A673 (cell line): ENCODE results near the gene LSM14A. TPM values are rescaled to one million over a fixed set of nuclear protein-coding genes. Genes with fewer than 3 reads are reported as not detected.

Experiments used
- BruUV-seq: library from RNA; stranded (reverse); fragments of 400-500 nt; replicated peaks from 2 replicates; lab custom pipeline; 2021; lab: Mats Ljungman, UMichigan
- CTCF ChIA-PET: fragments of 300-600 bp; sonication (Branson Sonifier 250); formaldehyde crosslinking; loops from one replicate; lab custom pipeline; 2022; ENCODE audit warnings: antibody characterized with exemption; lab: Charles Lee
- POLR2A ChIA-PET: fragments of 300-600 bp; sonication (Branson Sonifier 250); formaldehyde crosslinking; loops from one replicate; lab custom pipeline; 2022; ENCODE audit warnings: antibody characterized with exemption; ENCODE audit not compliant: low non-redundant PET; lab: Charles Lee
- DNase-seq: peaks from one replicate; pipeline ENCODE4 v3.0.0-alpha.2; 2015; ENCODE audit warnings: low spot score
- H3K27ac ChIP-seq: fragments of 200-600 bp; sonication (generic); 2 replicates; pipeline ENCODE4 v1.5.1; 2016; ENCODE audit warnings: mixed run types, low read depth, mild to moderate bottlenecking, mixed read lengths, antibody characterized with exemption, low read length; ENCODE audit not compliant: poor library complexity, severe bottlenecking
- H3K27me3 ChIP-seq: fragments of 200-600 bp; sonication (generic); replicated peaks from 2 replicates; pipeline ENCODE4 v1.6.1; 2017; ENCODE audit warnings: mixed run types, low read depth, mild to moderate bottlenecking, mixed read lengths, antibody characterized with exemption, low read length; ENCODE audit not compliant: insufficient read depth, poor library complexity
- H3K36me3 ChIP-seq: fragments of 200-600 bp; sonication (generic); 2 replicates; pipeline ENCODE4 v1.6.1; 2016; ENCODE audit warnings: mixed run types, mild to moderate bottlenecking, mixed read lengths, antibody characterized with exemption, low read length; ENCODE audit not compliant: insufficient read depth, poor library complexity, severe bottlenecking
- H3K4me1 ChIP-seq: fragments of 200-600 bp; sonication (generic); 2 replicates; pipeline ENCODE4 v1.6.1; 2017; ENCODE audit warnings: mixed run types, mild to moderate bottlenecking, mixed read lengths, antibody characterized with exemption, low read length; ENCODE audit not compliant: insufficient read depth, poor library complexity, severe bottlenecking
- H3K4me3 ChIP-seq: fragments of 200-600 bp; sonication (generic); 2 replicates; pipeline ENCODE4 v1.5.1; 2016; ENCODE audit warnings: low read depth, mixed run types, mild to moderate bottlenecking, mixed read lengths, low read length; ENCODE audit not compliant: poor library complexity, severe bottlenecking
- H3K9me3 ChIP-seq: fragments of 200-600 bp; sonication (generic); 2 replicates; pipeline ENCODE4 v1.6.1; 2016; ENCODE audit warnings: mixed run types, low read depth, mild to moderate bottlenecking, mixed read lengths, antibody characterized with exemption, low read length; ENCODE audit not compliant: poor library complexity, severe bottlenecking
- CTCF ChIP-seq: fragments of 300-800, 200-600 bp; sonication (generic); conservative IDR thresholded peaks from 2 replicates; pipeline ENCODE4 v1.5.1; 2017; ENCODE audit warnings: low read depth, mild to moderate bottlenecking, antibody characterized with exemption, low read length, moderate library complexity, mixed read lengths
- EZH2 ChIP-seq: fragments of 200-600 bp; sonication (generic); IDR thresholded peaks from 2 replicates; pipeline ENCODE4 v1.6.1; 2017; ENCODE audit warnings: borderline replicate concordance, low read depth, mild to moderate bottlenecking, mixed read lengths, antibody characterized with exemption, low read length; ENCODE audit not compliant: poor library complexity, severe bottlenecking
- intact Hi-C: fragments of 100-400 bp; cut with micrococcal nuclease; formaldehyde crosslinking; loops from one replicate; pipeline ENCODE4 v1.10.0; 2022; ENCODE audit not compliant: unreplicated experiment
- total RNA-seq: library from RNA; stranded (reverse); gene quantifications from 2 replicates; pipeline ENCODE4 v1.2.3, GENCODE V29; 2021

The LSM14A gene
- total RNA-seq, 1 experiment from 2014 or later = 137 TPM

GRCh38 chr19:34254698-34255432, 82.6 kb downstream of the LSM14A start:
- Histone ChIP-seq H3K4me3 (peak overlapping the region; percentile 93), H3K9me3 (no peaks in the 10 kb centered on the region), H3K36me3 (no peaks in the 10 kb centered on the region), H3K27ac (peak overlapping the region; percentile 84), H3K4me1 (peaks cover 20% of the 10 kb centered on the region), H3K27me3 (no peaks in the 10 kb centered on the region)
- ChIA-PET CTCF (no interaction called here), POLR2A (no interaction called here)
- no TSS peak for BruUV-seq
- intact Hi-C loops = loop anchor here (5.0 kb wide), 1 partner anchor 82 kb away; no protein-coding TSS in a partner anchor
- DNase-seq = peak; percentile 55
- TF ChIP-seq EZH2 (no peak), CTCF (no peak)

- Histone ChIP-seq H3K4me1 (peaks cover 23% of the 10 kb centered on the region), H3K9me3 (no peaks in the 10 kb centered on the region), H3K27ac (peak overlapping the region; percentile 84), H3K36me3 (no peaks in the 10 kb centered on the region), H3K4me3 (peak overlapping the region; percentile 93), H3K27me3 (no peaks in the 10 kb centered on the region)
- no peak for TF ChIP-seq EZH2
- TF ChIP-seq CTCF = no peak
- ChIA-PET POLR2A (no interaction called here), CTCF (no interaction called here)
- BruUV-seq = TSS peak; percentile 51
- intact Hi-C loops = loop anchor here (5.0 kb wide), 1 partner anchor 82 kb away; no protein-coding TSS in a partner anchor
- DNase-seq = no peak
These were observed 83.2 kb downstream of the LSM14A start for GRCh38 chr19:34255546-34255945.

GRCh38 chr19:34256835-34257558, 84.7 kb downstream of the LSM14A start:
- ChIA-PET CTCF (no interaction called here), POLR2A (no interaction called here)
- no peak overlapping the region for H3K27ac ChIP-seq
- no peak overlapping the region for H3K4me3 ChIP-seq
- TF ChIP-seq CTCF = no peak
- TF ChIP-seq EZH2 = no peak
- no peaks in the 10 kb centered on the region for H3K9me3 ChIP-seq
- peaks cover 37% of the 10 kb centered on the region for H3K4me1 ChIP-seq
- intact Hi-C loops = loop anchor here (5.0 kb wide), 1 partner anchor 80 kb away; no protein-coding TSS in a partner anchor
- H3K36me3 ChIP-seq = no peaks in the 10 kb centered on the region
- TSS peak; percentile 18 for BruUV-seq
- DNase-seq = no peak
- no peaks in the 10 kb centered on the region for H3K27me3 ChIP-seq
